Left forelimb (tissue), 1 donor: Measurements from ENCODE around the gene NECTIN1.

Experiments
- DNase-seq: peaks from one replicate; pipeline ENCODE4 v3.0.0-alpha.2; 2018; ENCODE audit warnings: low spot score

NECTIN1 gene

DNA sequence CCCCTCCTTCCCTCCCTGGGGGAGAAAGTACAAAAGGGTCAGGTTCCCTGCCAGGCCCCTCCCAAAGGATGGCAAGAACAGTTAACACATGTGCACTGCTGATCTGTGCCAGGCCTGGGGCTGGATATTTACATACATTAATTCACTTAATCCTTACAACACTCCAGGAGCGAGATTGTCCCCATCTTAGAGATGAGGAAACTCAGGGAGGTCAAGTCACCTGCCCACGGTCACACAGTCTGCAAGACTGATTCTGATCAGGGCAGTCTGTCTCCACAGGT is 36.5 kb downstream of the NECTIN1 start:
- no peak for DNase-seq

DNA sequence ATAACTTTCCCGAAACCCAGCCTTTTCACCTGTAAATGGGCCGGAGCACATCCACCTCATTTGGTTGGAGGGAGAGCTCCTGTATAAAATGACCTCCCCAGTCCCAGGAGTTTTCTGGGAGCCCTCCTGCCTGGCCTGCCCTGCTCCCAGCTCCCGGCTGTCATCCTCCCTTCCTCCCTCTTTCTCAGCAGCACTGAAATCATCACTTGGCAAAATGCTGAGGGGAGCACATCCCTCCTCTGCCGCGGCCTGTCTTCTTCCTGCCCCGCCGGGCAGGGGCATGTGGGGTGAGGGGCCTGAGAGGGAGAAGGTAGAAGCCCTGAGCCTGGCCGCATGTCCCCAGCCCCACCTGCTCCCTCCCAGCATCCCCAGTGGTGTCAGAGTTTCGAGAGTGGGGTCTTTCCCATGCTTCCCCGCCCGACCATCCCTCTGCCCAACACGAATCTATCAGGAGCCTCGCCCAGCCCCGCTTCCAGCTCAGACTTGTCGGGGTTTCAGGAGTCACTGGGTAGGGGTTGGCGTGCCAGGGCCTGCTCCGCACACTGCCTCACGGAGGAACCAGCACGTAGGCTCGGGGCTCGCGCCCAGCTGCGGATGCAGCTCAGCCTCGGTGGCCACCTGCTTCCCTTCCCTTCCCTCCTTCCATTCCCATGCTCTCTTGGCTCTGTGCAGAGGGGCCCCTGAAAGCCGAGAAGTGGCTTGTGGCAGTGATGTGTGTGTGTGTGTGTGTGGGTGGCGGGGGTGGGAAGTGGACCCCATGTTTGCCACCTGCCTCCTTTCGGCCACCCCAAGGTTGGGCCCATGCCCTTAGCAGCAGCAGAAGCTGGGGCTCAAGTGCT is 37.1 kb downstream of the NECTIN1 start:
- DNase-seq, result no peak

DNA sequence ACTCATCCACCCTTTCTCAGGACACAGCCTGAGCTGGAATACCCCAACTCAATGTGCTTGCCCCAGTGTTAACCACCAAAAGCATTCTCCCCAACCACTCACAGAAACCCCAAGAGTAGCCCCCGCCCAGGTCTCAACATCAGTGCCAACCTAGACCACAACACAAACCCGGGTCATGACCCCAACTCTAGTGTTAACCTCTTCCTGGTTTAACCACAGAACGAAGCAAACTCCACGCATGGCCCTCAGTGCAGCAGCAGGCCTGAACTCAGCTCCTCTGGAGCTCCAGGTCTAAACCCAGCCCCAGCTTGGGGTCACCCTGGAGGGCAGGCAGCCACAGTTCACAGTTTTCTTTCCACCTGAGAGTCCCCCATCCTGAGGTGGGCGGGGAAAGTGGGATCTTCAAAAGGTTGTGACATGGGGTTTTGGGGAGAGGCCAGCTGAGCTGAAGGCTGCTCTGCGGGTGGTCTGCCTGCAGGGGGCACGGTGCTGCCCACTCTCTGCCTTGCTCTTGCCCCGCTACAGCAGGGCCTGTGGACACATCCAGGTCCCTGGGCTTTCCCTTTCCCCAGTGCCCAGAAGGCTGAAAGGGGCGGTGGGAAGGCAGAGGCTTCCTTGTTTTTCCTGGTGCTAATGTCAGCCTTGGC is 37.9 kb downstream of the NECTIN1 start:
- DNase-seq, result no peak

DNA sequence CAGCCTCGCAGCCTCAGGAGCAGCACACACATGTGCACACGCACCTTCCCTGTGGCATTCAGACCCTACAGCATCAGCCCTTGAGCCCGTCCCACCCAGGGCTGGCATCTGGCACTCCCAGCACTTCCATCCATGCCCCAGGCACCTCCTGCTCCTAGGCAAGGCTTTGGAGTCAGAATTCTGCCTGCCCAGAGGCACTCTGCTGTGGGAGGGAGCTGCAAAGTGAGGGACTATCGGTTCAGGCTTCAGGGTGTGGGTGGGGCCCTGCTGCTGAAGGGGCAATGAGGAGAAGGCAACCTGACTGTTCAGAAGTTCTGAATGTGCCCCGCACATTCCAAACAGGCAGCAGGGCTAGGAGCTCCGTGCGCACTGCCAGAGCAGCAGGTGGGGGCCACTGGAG is 39.7 kb downstream of the NECTIN1 start:
- DNase-seq, result no peak

DNA sequence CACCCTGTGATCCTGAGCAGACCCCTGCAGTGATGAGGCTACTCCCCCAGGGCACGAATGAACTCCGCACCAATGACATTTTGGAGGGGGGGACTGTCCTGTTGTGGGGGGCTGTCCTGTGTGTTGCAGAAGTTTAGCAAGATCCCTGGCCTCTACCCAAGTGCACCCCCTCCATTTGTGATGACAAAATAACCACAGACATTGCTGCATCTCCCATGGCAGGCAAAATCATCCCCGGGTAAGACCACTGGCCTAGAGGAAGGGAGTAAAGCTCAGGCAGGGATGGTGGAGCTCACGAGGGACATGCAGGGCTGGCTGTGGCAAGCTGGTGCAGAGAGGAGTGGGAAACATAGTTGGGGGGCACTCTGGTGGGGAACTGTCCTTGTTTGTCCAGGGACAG is 40.6 kb downstream of the NECTIN1 start:
- DNase-seq, result no peak

DNA sequence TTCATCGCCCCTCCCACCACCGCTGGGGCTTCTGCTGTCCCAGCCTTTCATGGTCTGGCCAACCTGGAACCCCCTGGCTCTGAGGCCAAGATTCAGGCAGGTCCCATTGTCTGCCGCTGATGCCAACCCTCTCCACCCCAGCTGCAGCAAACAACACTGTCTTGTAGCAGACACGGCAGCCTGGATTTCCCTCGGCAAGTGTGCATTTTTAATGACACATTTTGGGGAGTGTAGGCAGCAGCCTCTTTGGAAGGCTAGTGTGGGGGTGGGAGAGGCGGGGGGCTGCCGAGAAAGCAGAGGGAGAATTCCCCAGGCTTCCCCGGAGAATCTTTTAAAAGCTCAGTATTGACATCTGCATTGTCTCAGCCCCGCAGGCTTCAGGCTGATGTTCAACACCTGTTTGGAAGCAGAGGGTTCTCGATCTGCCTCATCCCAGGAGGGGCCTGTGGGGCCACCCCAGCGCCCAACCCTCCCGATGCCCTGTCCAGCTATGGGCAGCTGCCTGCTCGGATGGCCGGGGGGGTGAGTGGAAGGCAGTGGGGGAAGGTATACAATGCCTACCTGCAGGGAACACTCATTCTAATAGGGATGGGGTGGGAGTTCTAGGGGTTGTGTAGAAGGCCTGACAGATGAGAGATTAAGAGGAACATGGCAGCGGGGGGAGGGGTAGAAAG is 41.5 kb downstream of the NECTIN1 start:
- DNase-seq, result no peak

DNA sequence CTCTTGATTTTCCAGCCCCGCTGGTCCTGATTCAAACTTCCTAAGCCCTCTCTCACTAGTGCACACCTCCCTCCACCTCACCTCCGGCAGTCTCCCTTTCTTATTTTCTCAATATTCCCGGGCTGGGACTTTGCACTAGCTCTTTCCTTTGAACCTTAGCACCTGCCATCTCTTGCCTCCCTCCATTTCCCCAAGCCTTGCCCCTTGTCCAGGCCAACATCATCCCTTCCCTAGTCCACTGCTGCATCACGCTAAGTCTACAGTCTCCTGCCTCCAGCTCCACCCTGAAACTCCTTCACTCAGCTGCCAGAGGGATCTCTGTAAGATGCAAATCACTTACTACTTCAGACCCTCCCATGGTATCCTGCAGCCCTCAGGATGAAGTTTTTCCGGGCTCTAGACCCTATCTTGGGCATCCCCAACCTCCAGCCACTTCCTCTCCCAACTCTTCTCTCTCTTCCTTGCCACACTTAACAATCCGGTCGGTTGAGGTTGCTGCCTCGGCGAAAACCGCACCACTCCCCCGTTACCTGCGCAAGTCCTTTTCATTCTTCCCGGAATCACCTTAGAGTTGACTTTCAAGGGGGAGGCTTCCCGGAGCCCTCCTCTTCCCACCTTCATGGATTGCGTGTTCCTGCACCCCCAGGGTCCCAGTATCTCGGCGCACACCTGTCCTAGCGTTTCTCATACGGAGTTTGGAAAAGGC is 42.7 kb downstream of the NECTIN1 start:
- DNase-seq, result no peak

DNA sequence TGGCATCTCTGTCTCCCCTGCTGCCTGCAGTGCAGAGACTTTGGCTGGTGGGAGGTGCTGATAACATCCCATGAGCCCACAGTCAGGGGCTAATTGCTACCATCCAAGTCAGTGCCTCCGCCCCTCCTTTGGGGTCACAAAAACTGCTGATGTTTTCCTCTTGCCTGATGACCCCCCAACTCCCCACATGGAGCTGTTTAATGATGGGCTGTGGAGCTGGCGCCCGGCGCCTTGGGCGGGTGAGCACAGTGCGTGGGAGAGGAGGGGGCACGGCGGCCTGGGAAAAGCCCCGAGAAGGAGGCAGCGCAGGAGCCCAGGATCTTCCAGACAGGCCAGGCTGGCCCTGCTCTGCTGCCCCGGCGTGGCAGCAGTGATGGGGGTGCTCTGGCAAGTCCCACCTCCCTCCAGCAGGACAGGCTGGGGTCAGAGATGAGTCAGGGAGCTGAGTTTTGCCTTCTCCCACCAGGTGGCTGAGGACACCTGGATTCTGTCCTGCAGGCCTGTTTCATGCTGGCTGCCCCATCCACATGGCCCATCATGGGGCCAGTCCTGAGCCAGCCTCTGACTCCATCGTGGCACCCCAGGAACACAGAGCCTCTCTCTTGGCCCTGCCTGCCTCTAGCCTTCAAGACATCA is 43.8 kb downstream of the NECTIN1 start:
- no peak for DNase-seq

DNA sequence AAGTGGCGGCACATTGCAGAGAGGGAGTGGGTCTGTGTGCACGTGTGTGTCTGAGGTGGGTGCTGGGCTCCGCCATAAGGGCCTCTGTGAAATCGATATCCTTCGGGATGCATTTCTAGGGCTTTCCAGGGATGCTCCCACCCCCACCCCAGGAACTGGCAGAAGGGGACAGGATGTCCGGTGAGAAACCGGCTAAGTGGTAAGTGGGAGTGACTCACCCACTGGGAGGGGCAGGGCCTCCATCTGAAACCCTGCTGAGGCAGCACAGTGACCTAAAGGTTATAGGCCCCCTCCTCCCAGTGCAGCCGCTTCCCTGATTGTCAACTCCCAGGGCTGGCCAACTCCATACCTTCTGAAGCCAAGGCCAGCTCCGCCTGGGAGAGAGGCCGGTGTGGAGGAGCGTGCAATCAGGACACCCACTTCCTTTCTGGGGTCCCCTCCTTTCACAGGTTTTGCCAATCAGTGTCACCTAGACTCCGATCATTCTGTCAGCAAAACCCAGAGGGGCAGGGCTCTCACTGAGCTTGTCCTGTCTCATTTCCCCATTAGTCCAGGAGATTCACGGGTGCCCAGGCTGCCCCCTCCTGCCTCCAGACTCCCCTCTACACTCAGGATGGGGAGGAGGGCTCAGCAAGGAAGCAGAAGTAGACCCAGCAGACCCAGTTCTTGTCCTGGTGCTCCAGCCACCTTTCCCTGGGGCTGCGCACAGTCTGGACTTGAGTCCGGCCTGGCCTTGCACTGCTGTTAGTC is 44.5 kb downstream of the NECTIN1 start:
- no peak for DNase-seq

DNA sequence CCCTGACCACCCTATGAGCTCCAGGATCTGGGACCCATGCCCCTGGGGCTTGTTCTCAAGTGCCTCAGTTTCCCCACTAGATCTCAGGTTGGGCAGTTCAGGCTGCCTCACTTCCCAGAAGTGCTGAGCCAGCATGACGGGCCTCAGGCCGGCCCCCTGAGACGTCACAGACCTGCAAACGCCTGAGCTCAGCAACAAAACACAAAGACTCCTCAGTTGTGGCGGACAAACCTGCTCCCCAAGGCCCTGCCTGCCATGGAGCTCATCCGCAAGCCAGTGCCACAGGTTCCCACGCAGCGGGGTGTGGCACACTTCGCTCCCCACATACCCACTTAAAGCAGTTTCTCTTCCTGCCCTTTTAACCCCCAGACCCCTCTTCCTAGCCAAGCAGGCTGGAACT is 45.2 kb downstream of the NECTIN1 start:
- no peak for DNase-seq

DNA sequence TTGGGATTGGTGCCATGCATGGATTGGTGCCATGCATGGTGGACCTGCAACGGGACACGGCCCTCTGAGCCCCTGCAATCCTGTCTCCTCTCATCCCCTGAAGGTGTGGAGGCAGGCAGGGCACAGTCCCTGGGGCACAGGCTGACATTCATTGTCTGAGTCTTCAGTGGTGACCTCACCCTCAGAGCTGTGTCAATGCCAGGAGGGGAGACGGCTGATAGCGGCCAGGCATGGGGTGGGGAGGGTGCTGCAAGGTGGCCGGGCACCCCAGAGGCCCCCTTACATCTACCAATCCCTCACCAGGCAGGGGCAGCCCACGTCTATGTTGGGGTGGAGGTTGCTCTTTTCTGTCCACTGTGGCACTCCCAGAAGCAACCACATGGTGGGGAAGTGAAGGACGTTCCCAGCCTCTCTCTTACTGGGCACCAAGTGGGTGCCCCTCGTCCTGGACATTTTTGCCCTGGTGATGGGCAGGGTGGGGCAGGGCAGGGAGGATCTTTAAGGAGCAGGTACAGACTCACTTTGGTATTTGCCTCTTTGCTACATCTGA is 47.6 kb downstream of the NECTIN1 start:
- no peak for DNase-seq

DNA sequence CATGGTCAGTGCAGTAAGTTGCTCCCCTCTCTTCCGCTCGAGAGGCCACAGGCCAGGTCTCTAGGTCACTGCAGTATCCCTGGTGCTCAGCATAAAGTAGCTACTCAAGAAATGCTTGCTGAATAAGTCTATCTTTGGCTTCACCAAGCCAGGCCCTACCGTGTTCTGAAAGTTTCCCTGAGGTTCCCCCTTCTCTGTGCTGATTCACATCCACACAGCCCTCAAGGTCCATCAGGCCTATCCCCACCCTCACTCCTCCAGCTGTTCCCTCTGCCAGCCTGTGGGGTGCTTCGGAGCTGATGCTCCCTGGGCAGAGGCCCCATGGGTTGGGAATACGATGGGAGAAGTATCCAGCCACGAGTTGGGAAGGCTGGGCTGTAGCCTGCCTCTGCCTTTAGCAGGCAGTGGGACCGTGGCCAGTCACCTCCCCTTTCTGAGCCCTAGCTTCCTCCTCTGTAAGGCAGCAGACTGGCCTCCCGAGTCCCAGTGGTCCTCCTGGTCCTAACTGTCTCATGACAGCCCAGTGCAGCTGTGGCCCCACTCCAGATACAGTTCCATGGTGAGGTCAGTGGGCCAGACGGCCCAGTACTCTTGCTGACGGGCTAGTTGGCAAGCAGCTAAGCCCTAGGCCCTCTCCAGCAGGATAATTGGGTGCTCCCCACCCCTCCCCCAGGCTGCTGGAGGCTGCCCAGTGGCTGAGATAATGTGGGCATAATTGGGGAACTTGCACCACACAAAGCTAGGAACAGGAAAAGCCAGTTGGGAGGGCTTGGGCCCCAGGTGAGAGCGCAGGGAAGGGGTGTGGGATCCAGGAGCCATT is 48.2 kb downstream of the NECTIN1 start:
- no peak for DNase-seq

DNA sequence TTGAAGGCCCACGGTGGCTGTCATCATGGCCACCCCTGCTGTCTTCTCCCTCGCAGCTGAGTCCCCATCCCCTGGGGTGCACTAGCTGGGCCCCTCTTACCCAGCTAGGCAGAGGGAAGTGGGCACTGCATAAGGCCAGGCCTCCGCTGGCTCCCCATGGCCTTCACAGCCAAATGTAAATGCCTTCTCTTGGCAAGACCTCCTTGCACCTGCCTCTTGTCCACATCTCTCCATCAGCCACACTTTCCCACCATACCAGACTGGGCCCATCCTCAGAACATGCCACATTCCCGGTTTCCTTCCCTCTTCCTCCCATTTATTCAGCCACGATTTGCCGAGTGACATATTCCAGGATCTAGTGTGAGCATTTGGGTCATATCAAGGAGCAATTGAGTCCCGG is 49.7 kb downstream of the NECTIN1 start:
- DNase-seq, result no peak

DNA sequence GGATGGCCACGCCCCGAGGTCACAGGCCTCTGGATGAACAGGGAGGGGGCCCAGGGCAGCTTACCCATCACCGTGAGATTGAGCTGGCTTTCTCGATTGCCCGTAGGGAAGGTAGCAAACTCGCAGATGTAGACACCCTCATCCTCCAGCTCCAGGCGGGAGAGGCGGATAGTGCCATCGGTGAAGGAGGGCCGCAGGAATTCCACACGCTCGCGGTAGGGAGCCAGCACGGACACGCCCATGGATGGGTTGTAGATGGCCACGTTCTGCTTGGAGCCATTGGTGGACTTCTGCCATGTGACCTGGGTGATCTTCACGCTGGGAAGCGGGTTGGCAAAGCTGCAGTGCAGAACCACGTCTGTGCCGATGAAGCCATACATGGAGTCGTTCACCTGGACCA is 50.6 kb downstream of the NECTIN1 start:
- DNase-seq, result no peak

DNA sequence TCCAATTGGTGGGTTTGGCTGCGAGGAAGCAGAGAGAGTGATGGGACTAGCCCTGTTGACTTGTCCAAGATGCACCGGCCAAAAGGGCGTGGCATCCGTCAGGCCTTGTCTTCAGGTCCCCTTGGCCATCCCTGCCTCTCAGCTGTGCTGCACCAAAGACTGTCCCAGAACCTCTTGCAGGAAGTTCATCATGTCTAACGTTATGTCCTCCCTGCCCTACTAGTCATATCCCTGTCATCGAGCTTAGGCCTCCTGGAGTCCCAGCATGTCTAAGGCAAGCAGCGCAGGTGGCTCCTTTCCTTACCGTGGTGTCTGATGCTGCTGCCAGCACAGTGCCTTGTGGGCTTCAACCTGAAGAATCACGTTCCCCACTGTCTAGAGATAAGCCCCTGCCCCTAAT is 51.2 kb downstream of the NECTIN1 start:
- DNase-seq, result no peak

DNA sequence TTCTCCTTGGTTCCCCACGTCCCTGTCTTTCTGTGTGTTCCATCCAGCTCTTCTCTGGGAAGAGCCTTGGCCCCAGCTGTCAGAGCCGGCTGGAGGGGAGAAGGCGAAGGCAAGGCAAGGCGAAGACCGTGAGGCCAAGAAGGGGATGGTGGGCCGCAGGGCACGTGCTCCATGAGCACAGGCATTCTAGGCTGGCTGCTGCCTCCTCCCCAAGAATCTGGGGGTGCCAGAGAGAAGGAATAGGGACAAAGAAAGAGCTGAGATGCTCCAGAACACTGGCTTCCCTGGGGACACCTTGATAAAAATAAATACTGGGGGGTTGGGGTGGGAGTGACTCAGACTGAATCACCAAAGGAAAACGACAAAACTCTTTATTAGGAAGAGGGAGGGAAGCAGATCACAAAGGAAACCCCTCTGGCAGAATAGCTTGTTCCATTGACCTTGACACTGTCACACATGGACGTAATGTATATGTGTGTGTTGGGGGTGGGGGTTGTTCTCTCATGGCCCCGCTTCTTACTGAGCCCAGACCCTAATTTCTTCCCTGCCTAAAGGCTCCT is 52.5 kb downstream of the NECTIN1 start:
- no peak for DNase-seq

DNA sequence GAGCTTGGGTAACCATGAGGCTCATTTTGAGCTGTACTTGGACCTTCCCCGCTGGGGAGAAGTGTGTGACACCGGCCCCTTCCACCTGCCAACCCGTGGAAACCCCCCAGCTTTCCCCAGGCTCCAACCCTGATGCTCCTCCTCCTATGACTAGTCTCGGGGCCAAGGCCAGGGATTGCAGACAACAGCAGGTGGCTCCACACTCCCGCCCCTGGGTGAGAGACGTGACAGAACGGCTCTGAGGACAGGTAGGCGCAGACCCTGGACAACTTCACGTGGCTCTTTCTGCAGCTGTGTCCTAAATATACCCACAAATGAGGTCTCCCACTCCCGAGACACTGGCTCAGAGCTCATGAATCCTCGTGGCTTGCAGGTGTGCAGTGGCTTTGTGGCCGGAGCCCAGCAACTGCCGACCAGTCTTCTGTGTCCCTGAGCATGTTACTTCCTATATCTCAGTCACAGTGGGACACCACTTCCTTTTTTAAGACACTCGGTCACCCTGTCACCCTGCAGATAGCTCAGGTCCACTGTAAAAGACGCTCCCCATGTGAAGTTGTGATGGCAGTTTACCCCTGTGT is 55.2 kb downstream of the NECTIN1 start:
- DNase-seq, result no peak

DNA sequence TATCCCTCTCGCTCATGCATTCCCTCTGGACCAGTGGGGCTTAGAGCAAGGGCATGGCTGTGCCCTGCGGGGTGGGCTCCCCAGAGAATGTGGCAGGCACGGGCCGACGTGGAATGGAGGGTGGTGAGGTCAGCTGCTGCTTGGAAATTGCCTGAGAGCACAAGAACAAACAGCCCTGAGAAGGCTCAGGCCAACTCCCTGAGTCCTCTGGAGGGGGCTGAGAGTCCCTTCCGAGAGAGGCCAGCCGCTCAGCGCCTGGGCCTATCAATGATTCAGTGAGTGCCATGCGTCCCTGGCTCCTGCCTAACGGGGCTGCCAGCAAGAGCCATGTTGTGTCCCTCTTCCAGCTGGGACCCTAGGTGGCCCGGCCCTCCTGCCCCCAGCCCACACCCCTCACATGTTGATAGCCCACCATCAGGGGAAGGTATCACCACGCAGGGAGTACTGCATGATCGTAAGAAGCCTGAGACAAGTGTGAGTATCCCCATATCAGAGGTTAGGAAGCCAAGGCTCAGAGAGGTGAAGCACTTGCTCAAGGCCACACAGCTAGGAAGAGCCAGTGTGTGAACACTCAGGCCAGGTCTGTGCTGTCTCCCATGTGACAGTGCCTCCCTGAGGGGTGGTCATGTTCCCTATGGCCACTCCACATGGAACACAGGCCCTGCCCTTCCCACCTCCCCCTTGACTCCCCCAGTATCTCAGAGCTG is 55.8 kb downstream of the NECTIN1 start:
- no peak for DNase-seq

DNA sequence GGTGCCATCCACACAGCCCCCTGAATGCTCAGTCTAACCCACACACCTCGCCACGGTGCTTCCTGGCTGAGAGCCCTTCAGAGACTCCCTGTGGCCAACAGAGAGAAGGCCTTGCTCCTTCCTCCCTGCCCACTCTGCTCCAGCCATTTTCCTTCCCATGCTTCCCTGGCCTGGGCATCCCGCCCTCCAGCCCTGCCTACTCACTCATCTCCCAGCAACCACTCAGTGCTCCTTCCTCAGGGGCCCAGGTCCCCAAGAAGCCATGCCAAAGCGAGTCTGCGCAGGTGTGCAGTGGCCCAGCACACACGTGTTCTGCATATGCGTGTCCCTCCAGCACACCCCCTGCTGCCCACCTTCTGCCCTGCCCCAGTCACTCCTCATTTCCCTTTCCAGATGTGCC is 56.4 kb downstream of the NECTIN1 start:
- no peak for DNase-seq
